ENCODE data around the gene C20orf96. TPM values are rescaled to one million over a fixed set of nuclear protein-coding genes. Genes with fewer than 3 reads are reported as not detected.

C20orf96 gene
- total RNA-seq, 1 donor, result 2.2 TPM

- peak within 1 kb of the TSS; percentile 79 for H2AFZ ChIP-seq (ENCODE audit: low read length)
- H3K9me3 ChIP-seq (ENCODE audit: low read depth, low read length), result no peaks in the 10 kb centered on the region
- peak within 1 kb of the TSS; percentile 86 for H3K4me3 ChIP-seq (ENCODE audit: insufficient read depth, low read length)
- no peak for TF ChIP-seq CTCF (IDR thresholded peaks at IDR 0.05; ENCODE audit: extremely low read depth, low read depth, low read length)
- H3K4me1 ChIP-seq (ENCODE audit: insufficient read depth, low read length), result peaks cover 27% of the 10 kb centered on the region
- H3K27ac ChIP-seq (ENCODE audit: low read depth, low read length), result peak within 1 kb of the TSS; percentile 82
- no peaks in the 10 kb centered on the region for H3K27me3 ChIP-seq (ENCODE audit: insufficient read depth, low read length)
- peak within 1 kb of the TSS; percentile 100 for H3K4me2 ChIP-seq (ENCODE audit: insufficient read depth, low read length)
- peaks cover 13% of the 10 kb centered on the region for H3K79me2 ChIP-seq (ENCODE audit: insufficient read depth, low read length)
- H3K36me3 ChIP-seq (ENCODE audit: insufficient read depth, low read length), result no peaks in the 10 kb centered on the region
- H4K20me1 ChIP-seq (ENCODE audit: insufficient read depth, low read length), result peaks cover 17% of the 10 kb centered on the region
- DNase-seq (ENCODE audit: insufficient read length, low spot score, missing footprints), result peak; percentile 99
These were observed 34.7 kb upstream of the C20orf96 start, which contains the start of gene SOX12 for GRCh38 chr20:325045-325888. SOX12 (plus strand) TSS chr20:325552; CDS start chr20:325925, 373 bp downstream.

GRCh38 chr20:324177-325044, 33.9 kb upstream of the C20orf96 start:
- no peaks in the 10 kb centered on the region for H3K36me3 ChIP-seq (ENCODE audit: insufficient read depth, low read length)
- TF ChIP-seq CTCF (IDR thresholded peaks at IDR 0.05; ENCODE audit: extremely low read depth, low read depth, low read length), result peak; percentile 27
- no peaks in the 10 kb centered on the region for H3K27me3 ChIP-seq (ENCODE audit: insufficient read depth, low read length)
- peaks cover 13% of the 10 kb centered on the region for H4K20me1 ChIP-seq (ENCODE audit: insufficient read depth, low read length)
- peaks cover 25% of the 10 kb centered on the region for H3K4me1 ChIP-seq (ENCODE audit: insufficient read depth, low read length)
- H3K27ac ChIP-seq (ENCODE audit: low read depth, low read length), result peak overlapping the region; percentile 82
- H3K4me2 ChIP-seq (ENCODE audit: insufficient read depth, low read length), result peak overlapping the region; percentile 100
- no peaks in the 10 kb centered on the region for H3K9me3 ChIP-seq (ENCODE audit: low read depth, low read length)
- H3K4me3 ChIP-seq (ENCODE audit: insufficient read depth, low read length), result peak overlapping the region; percentile 86
- peaks cover 13% of the 10 kb centered on the region for H3K79me2 ChIP-seq (ENCODE audit: insufficient read depth, low read length)
- peak; percentile 99 for DNase-seq (ENCODE audit: insufficient read length, low spot score, missing footprints)
- H2AFZ ChIP-seq (ENCODE audit: low read length), result peak overlapping the region; percentile 79

GRCh38 chr20:316316-317068, 25.9 kb upstream of the C20orf96 start:
- H3K4me2 ChIP-seq (ENCODE audit: insufficient read depth, low read length), result no peak overlapping the region

More at GRCh38 chr20:316316-317068, 25.9 kb upstream of the C20orf96 start:
- TF ChIP-seq CTCF (IDR thresholded peaks at IDR 0.05; ENCODE audit: extremely low read depth, low read depth, low read length), result no peak
- Histone ChIP-seq H3K27me3 (ENCODE audit: insufficient read depth, low read length) (no peaks in the 10 kb centered on the region), H3K4me3 (ENCODE audit: insufficient read depth, low read length) (no peak overlapping the region), H2AFZ (ENCODE audit: low read length) (no peak overlapping the region), H4K20me1 (ENCODE audit: insufficient read depth, low read length) (no peaks in the 10 kb centered on the region), H3K9me3 (ENCODE audit: low read depth, low read length) (no peaks in the 10 kb centered on the region), H3K79me2 (ENCODE audit: insufficient read depth, low read length) (no peaks in the 10 kb centered on the region), H3K27ac (ENCODE audit: low read depth, low read length) (no peak overlapping the region), H3K36me3 (ENCODE audit: insufficient read depth, low read length) (no peaks in the 10 kb centered on the region), H3K4me1 (ENCODE audit: insufficient read depth, low read length) (peaks cover 6% of the 10 kb centered on the region)
- no peak for DNase-seq (ENCODE audit: insufficient read length, low spot score, missing footprints)

Measured in osteoblast (primary cell).